Colonic mucosa (tissue), 4 donors: ENCODE measurements around the gene MAPK8IP1. TPM values are rescaled to one million over a fixed set of nuclear protein-coding genes. Genes with fewer than 3 reads are reported as not detected.
A peak's percentile ranks its signal among the peaks of the same experiment; 100 is the strongest.

Experiments
- DNase-seq: peaks from one replicate; pipeline ENCODE4 v3.0.0-alpha.2; 2020
- H3K27ac ChIP-seq: fragments of 200-600 bp; one replicate; pipeline ENCODE4 v1.8.0; 2021
- H3K27me3 ChIP-seq: fragments of 200-600 bp; one replicate; pipeline ENCODE4 v1.8.0; 2021
- H3K36me3 ChIP-seq: fragments of 200-600 bp; one replicate; pipeline ENCODE4 v1.8.0; 2021
- H3K4me1 ChIP-seq: fragments of 200-600 bp; one replicate; pipeline ENCODE4 v1.8.0; 2021; ENCODE audit warnings: mild to moderate bottlenecking
- H3K4me3 ChIP-seq: fragments of 200-600 bp; one replicate; pipeline ENCODE4 v1.8.0; 2021
- H3K9ac ChIP-seq, 2 donors: one replicate each; pipeline ENCODE4 v1.7.0; 2013; ENCODE audit warnings: control low read depth in 2 of 2, low read depth in 2 of 2, low read length in 2 of 2
- H3K9me3 ChIP-seq: fragments of 200-600 bp; one replicate; pipeline ENCODE4 v1.8.0; 2021
- intact Hi-C: fragments of 100-400 bp; cut with DNase I; formaldehyde crosslinking; loops from one replicate; pipeline ENCODE4 v1.14.1; 2022
- total RNA-seq, 2 donors: library from RNA; stranded (reverse); fragmentation: NEBNext Ultra II Directional in 1 of 2; extraction: Animal tissue kit (Norgen Biotek cat#: 25700) in 1 of 2; gene quantifications; one replicate each; pipeline ENCODE4 v1.2.1, GENCODE V29; 2021
- TF ChIP-seq, protein P1 (sequence below): fragments of 200-600 bp; IDR thresholded peaks from one replicate; pipeline ENCODE4 v1.8.0; 2022; ENCODE audit warnings: antibody characterized with exemption, mild to moderate bottlenecking
- donor health status: healthy.
- donor health status: DM: no; HTN: no; CAD: no.
- donor health status: DM: no; HTN: no; CAD: no.

MAPK8IP1 gene
- total RNA-seq, 2 donors from 2014 or later: 2.4 to 3.6 TPM

DNA sequence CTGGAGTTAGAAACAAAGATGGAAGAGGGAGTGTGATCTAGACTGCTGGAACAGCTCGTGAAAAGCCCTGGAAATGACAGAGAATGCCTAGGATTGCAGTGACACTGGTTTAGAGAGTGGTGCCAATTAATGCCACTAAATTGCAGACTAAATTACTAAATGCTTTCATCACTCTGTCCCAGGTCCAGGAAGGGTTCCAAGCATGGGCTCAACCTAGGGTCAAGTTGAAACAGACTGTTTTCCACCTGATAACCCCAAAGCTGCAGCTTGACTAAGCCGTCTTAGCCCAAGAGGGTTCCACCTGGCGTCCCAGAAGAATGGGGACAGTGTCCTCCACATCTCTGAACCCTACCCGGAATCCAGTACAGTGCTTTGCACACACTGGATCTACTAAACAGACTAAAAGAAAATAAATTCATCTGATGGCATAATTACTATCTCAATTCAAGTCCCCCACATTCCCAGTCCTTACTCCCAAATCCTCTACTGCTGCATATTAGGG is 39.2 kb upstream of the MAPK8IP1 start:
- intact Hi-C loops: no loop called here
- DNase-seq: no peak
- H3K4me1 ChIP-seq: no peaks in the 10 kb centered on the region
- H3K9me3 ChIP-seq: no peaks in the 10 kb centered on the region
- H3K9ac ChIP-seq: peak overlapping the region; percentile 6 to 66
- H3K36me3 ChIP-seq: no peaks in the 10 kb centered on the region
- no peaks in the 10 kb centered on the region for H3K27me3 ChIP-seq
- H3K4me3 ChIP-seq: no peak overlapping the region
- TF ChIP-seq, protein P1, sequence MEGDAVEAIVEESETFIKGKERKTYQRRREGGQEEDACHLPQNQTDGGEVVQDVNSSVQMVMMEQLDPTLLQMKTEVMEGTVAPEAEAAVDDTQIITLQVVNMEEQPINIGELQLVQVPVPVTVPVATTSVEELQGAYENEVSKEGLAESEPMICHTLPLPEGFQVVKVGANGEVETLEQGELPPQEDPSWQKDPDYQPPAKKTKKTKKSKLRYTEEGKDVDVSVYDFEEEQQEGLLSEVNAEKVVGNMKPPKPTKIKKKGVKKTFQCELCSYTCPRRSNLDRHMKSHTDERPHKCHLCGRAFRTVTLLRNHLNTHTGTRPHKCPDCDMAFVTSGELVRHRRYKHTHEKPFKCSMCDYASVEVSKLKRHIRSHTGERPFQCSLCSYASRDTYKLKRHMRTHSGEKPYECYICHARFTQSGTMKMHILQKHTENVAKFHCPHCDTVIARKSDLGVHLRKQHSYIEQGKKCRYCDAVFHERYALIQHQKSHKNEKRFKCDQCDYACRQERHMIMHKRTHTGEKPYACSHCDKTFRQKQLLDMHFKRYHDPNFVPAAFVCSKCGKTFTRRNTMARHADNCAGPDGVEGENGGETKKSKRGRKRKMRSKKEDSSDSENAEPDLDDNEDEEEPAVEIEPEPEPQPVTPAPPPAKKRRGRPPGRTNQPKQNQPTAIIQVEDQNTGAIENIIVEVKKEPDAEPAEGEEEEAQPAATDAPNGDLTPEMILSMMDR: no peak
- peak overlapping the region; percentile 83 for H3K27ac ChIP-seq

DNA sequence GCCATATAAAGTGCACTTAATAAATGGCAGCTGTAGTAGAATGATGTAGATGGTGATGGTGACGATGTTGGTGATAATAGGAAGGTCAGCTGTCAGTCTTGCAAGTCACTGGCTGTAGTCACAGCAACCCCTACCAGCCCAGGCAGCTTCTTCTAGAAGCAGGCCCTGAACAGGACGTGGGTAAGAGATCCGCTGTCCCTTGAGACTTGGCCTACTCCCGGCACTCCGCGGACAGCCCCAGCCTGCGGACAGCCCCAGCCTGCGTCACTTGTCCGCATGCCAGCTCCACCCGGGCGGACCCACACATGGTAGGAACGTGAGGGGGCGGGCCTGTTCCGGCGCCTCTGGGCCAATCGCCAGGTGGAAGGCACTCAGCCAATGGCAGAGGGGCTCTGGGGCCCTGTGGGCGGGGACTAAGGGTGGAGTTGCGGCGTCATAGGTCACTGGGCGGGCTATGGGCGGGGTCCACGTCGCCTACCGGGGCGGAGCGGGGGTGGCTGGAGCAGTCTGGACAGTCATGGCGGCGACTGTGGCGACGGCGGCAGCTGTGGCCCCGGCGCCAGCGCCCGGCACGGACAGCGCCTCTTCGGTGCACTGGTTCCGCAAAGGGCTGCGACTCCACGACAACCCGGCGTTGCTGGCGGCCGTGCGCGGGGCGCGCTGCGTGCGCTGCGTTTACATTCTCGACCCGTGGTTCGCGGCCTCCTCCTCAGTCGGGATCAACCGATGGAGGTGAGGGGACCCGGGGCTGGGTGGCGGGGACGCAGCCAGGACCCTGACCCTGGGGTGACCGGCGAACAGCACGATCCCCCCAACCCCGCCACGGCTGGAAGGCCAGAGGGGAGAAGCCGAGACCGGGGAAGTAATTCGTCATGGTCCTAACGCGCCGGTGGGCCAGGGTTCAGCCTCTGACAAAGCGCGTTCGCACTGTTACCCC is 38.2 kb upstream of the MAPK8IP1 start, which contains the start of gene CRY2:
Gene CRY2, plus strand, starts transcription at position 502 of the 937 bp plus-strand sequence. Its CDS starts 16 bp downstream, at position 518.
- peak within 1 kb of the TSS; percentile 97 to 100 for H3K9ac ChIP-seq
- H3K27me3 ChIP-seq: no peaks in the 10 kb centered on the region
- peak within 1 kb of the TSS; percentile 88 for H3K27ac ChIP-seq
- H3K4me3 ChIP-seq: peak within 1 kb of the TSS; percentile 89
- intact Hi-C loops: no loop called here
- DNase-seq: peak; percentile 100
- H3K36me3 ChIP-seq: no peaks in the 10 kb centered on the region
- H3K9me3 ChIP-seq: no peaks in the 10 kb centered on the region
- TF ChIP-seq, protein P1: no peak
- H3K4me1 ChIP-seq: no peaks in the 10 kb centered on the region

DNA sequence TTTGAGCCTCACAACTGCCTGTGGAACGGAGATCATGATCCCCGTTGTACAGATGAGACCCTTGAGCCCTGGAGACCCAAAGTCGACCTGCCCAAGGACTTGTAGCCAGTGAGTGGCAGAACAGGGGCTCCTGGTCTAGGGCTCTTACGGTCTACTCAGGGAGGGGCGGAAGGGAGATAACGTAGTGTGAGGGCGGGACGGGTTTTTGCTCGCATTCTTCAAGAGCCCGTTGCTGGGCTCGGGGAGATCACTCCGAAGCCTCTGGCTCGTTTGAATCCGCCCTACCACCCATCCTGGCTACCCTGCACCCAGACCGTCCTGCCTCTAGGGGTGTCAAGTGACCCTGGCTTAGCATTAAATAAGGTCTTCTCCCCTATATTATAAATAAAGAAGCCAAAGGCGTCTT is 37.5 kb upstream of the MAPK8IP1 start:
- H3K27me3 ChIP-seq: no peaks in the 10 kb centered on the region
- no peaks in the 10 kb centered on the region for H3K36me3 ChIP-seq
- peak overlapping the region; percentile 88 for H3K27ac ChIP-seq
- no peaks in the 10 kb centered on the region for H3K4me1 ChIP-seq
- peak; percentile 50 for DNase-seq
- peak overlapping the region; percentile 97 to 100 for H3K9ac ChIP-seq
- intact Hi-C loops: no loop called here
- H3K9me3 ChIP-seq: no peaks in the 10 kb centered on the region
- TF ChIP-seq, protein P1: no peak
- H3K4me3 ChIP-seq: peak overlapping the region; percentile 89

DNA sequence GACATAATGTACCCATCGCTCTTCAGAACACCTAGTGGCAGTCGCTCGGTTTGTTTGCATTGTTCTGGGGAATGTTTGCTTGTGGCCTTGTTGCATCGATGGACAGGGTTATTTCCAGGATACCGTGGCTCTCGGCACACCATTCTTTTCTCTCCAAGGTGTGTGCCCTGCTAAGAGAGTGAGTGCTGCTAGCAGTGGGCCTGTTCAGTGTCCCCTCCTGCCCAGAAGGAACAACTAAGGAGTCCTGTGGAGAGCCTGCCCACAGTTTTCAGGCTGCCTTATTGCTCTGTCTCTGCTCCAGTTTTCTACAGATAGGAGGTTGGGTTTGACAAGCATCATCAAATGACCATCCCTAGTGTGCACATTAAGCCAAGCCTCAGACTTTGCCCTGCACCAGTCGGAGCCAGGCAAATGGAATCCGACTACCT is 36.8 kb upstream of the MAPK8IP1 start:
- Histone ChIP-seq H3K36me3 (no peaks in the 10 kb centered on the region), H3K9ac (peak overlapping the region in 1 of 2 donors; percentile 97), H3K27me3 (no peaks in the 10 kb centered on the region), H3K4me3 (peak overlapping the region; percentile 89), H3K27ac (no peak overlapping the region), H3K4me1 (no peaks in the 10 kb centered on the region), H3K9me3 (no peaks in the 10 kb centered on the region)
- no peak for DNase-seq
- intact Hi-C loops: no loop called here
- TF ChIP-seq, protein P1: no peak

DNA sequence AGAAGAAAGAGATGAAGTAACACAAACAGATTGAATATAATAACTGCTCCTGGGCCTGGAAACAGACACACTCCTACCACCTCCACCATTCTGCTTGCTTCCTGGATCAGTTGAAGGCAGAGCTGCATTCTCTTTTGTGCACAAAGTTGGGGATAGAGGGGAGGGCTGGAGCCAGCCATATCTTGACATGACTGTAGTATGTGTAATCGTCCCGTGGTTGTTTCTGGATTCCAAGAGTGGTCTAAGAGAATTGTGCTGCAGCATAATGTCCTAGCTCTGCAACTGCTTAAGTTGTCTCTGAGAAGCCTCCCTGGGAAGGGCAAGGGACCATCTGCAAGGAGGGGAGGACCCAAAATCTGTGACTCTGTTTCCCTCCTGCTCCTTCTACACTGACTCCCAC is 35.0 kb upstream of the MAPK8IP1 start:
- H3K4me1 ChIP-seq: no peaks in the 10 kb centered on the region
- no peak overlapping the region for H3K9ac ChIP-seq
- no peak overlapping the region for H3K4me3 ChIP-seq
- TF ChIP-seq, protein P1: no peak
- intact Hi-C loops: no loop called here
- no peaks in the 10 kb centered on the region for H3K27me3 ChIP-seq
- DNase-seq: no peak
- H3K9me3 ChIP-seq: no peaks in the 10 kb centered on the region
- H3K27ac ChIP-seq: no peak overlapping the region
- no peaks in the 10 kb centered on the region for H3K36me3 ChIP-seq
